Prostate gland (tissue), 2 donors: Measurements from ENCODE around the gene ADIPOQ.
"Not testable (repeated sequence)": the region's sequence is repeated elsewhere in the genome, so short reads cannot be mapped to it uniquely, and the experiment has no call there.

Source experiments
- CTCF ChIP-seq, 4 experiments: fragments of 200-600 bp in 2 of 4; fragments of 450-650 bp in 2 of 4; sonication (generic) in 2 of 4; IDR thresholded peaks; 1 replicate in 3 of 4; 2 replicates in 1 of 4; pipeline ENCODE4 v1.5.1; 2016 to 2019; ENCODE audit warnings: antibody characterized with exemption in 4 of 4, mild to moderate bottlenecking in 2 of 4, moderate library complexity in 2 of 4
- POLR2A ChIP-seq: fragments of 450-650 bp; IDR thresholded peaks from one replicate; pipeline ENCODE4 v1.6.1; 2016; ENCODE audit warnings: antibody characterized with exemption, mild to moderate bottlenecking
- POLR2AphosphoS5 ChIP-seq: sonication (generic); formaldehyde crosslinking; IDR thresholded peaks from one replicate; pipeline ENCODE4 v1.6.1; 2017; ENCODE audit warnings: antibody characterized with exemption

- TF ChIP-seq CTCF (IDR thresholded peaks at IDR 0.05); POLR2A; POLR2AphosphoS5: not testable (repeated sequence)
Measured at GRCh38 chr3:186851835-186852234, 9.3 kb downstream of the ADIPOQ start.
